IPS-NIHi11 (cell line): ENCODE data around the gene BRINP2.
"Not testable (repeated sequence)": the region's sequence is repeated elsewhere in the genome, so short reads cannot be mapped to it uniquely, and the experiment has no call there.

Experiments
- DNase-seq: peaks from one replicate; pipeline ENCODE4 v3.0.0; 2012; ENCODE audit warnings: mixed read lengths, low spot score

Gene BRINP2

DNA sequence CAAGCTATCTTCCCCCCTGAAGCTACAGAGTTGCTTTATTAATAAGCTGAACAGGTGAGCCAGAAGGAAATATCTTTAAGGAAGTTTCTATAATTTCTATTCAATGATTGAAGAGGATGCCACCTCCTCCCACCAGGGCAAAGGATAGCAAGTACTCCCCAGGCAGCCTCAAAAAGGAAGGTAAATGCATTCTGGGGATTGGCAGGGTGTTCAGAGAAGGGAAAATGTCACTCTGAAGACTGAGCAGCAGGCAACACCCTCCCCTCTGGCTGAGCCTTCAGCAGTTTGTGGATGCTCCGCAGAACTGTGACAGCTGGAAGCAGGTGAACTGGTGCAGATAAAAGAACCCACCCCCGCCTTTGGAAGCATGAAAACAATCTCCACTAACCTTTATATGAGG, 140.8 kb downstream of the BRINP2 start:
- DNase-seq = no peak

DNA sequence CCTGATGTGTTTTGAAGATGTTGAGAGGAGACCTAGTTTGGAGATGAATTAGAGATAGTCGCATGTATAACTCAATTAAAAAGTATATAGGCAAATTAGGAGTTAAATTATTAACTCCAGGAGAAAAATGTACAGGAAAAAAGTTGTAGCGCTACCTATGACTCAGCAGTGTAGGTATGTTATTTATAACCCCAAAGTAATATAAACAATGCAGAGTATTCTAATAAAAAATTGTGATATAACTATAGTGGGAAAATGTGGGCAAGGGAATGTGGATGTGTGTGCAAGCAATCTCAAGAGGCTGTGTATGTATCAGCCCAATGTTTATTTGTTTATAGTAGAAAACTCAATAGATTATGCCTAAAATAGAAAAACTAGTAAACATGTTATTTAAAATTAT, 144.5 kb downstream of the BRINP2 start:
- no peak for DNase-seq

DNA sequence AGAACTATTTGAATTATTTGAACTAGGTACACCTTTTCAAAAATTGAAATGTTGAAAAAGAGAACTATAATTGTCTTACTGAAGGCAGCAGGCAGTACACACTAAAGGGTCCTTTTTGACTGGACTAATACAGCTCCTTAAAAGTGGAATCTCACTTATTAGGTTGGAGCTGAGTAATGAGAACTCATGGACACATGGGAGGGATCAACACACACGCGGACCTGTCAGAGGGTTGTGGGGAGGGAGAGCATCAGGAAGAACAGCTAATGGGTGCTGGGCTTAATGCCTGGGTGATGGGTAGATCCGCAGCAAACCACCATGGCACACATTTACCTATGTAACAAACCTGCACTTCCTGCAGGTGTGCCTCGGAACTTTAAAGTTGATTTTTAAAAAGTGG, 145.0 kb downstream of the BRINP2 start:
- no peak for DNase-seq

DNA sequence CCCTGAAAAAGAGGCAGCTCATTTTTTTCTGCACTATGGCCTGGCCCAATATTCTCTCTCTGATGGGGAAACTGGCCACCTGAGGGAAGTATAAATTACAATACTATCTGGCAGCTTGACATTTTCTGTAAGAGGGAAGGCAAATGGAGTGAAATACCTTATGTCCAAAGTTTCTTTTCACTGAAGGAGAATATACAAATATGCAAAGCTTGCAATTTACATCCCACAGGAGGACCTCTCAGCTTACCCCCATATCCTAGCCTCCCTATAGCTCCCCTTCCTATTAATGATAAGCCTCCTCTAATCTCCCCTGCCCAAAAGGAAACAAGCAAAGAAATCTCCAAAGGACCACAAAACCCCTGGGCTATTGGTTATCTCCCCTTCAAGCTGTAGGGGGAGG, 150.7 kb downstream of the BRINP2 start:
- DNase-seq = not testable (repeated sequence)

DNA sequence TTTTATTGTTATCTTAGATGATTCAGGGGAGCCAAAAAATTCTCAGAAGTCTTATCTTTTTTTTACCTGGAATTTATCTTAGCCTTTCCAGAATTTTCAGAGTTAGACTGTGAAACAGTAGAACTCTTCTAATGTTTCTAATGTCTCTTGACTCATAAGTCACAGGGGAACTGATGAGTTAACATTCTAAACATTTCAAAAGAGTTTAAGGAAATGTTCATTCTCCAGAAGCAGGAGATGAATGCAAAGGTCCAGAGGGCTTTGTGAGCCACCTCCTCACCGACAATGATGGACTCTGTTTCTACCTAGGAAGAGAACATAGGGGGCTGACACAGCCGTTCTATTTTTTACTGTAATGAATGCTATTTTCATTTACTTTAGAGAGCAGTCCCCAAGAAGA, 157.5 kb downstream of the BRINP2 start:
- DNase-seq = no peak

DNA sequence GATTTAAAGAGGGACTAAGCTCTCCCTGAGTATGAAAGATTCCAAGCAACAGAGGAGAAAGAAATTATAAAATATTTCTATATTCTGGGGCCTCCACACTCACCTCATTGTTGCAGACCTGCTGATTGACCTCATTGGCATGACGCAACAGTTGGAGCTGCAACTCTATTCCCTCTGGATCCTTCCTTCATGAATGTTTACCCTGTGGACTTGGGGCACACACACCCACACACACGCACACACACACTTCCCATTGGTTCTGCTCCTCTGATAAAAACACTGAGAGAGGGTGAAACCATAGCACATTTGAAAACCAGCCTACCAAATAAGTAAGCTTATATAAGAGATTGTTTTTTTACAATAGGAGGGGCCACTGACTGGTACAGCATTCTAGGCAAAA, 159.1 kb downstream of the BRINP2 start:
- DNase-seq = no peak
